WTC11 (cell line): ENCODE data around the gene COG8. TPM values are rescaled to one million over a fixed set of nuclear protein-coding genes. Genes with fewer than 3 reads are reported as not detected.

ENCODE experiments used
- ATAC-seq: fragments of 200-7000 bp; cut with Tn5 transposase; 2 replicates; pipeline ENCODE4 v1.10.0; 2021; ENCODE audit warnings: mild to moderate bottlenecking, moderate library complexity
- CTCF ChIA-PET: fragments of 300-600 bp; sonication (Branson Sonifier 250); formaldehyde crosslinking; loops from one replicate; lab custom pipeline; 2021; ENCODE audit warnings: antibody characterized with exemption; lab: Charles Lee
- POLR2A ChIA-PET: fragments of 350-600 bp; sonication (Branson Sonifier 250); formaldehyde crosslinking; loops from one replicate; lab custom pipeline; 2021; ENCODE audit warnings: antibody characterized with exemption; lab: Charles Lee
- DNase-seq: peaks from one replicate; pipeline ENCODE4 v3.0.0; 2021; ENCODE audit warnings: low spot score
- H3K27ac Mint-ChIP-seq: 2 replicates; pipeline ENCODE4 v1.8.0; 2021; ENCODE audit warnings: mixed read lengths
- H3K27me3 Mint-ChIP-seq: 2 replicates; pipeline ENCODE4 v1.8.0; 2021; ENCODE audit warnings: low read depth, mild to moderate bottlenecking, moderate library complexity, mixed read lengths
- H3K36me3 Mint-ChIP-seq: 2 replicates; pipeline ENCODE4 v1.8.0; 2021; ENCODE audit warnings: mixed read lengths
- H3K4me1 Mint-ChIP-seq: 2 replicates; pipeline ENCODE4 v1.8.0; 2022; ENCODE audit warnings: mixed read lengths
- H3K4me3 Mint-ChIP-seq: 2 replicates; pipeline ENCODE4 v1.8.0; 2021; ENCODE audit warnings: mild to moderate bottlenecking, moderate library complexity, mixed read lengths
- H3K9me3 Mint-ChIP-seq: 2 replicates; pipeline ENCODE4 v1.8.0; 2021; ENCODE audit warnings: mixed read lengths
- EMX1 ChIP-seq: fragments of 250-450 bp; sonication (Bioruptor Pico); IDR thresholded peaks from 2 replicates; pipeline ENCODE4 v1.8.0; 2021; ENCODE audit warnings: mild to moderate bottlenecking
- FOXJ3 ChIP-seq: sonication (generic); formaldehyde crosslinking; IDR thresholded peaks from 2 replicates; pipeline ENCODE4 v1.9.0; 2021; ENCODE audit warnings: missing genetic modification reagents, mild to moderate bottlenecking, borderline replicate concordance
- GABPB1 ChIP-seq: sonication (generic); formaldehyde crosslinking; IDR thresholded peaks from 2 replicates; pipeline ENCODE4 v1.8.1; 2023; ENCODE audit warnings: mild to moderate bottlenecking, missing genetic modification reagents
- HMGA2 ChIP-seq: fragments of 250-450 bp; sonication (Bioruptor Pico); IDR thresholded peaks from 2 replicates; pipeline ENCODE4 v1.4.0; 2021; ENCODE audit warnings: mild to moderate bottlenecking, moderate library complexity
- JAZF1 ChIP-seq: fragments of 250-450 bp; sonication (Bioruptor Pico); IDR thresholded peaks from 2 replicates; pipeline ENCODE4 v1.9.0; 2021; ENCODE audit warnings: moderate library complexity, mild to moderate bottlenecking, inconsistent platforms
- MYBL2 ChIP-seq: sonication (generic); formaldehyde crosslinking; IDR thresholded peaks from 2 replicates; pipeline ENCODE4 v1.8.1; 2023; ENCODE audit warnings: mild to moderate bottlenecking, moderate library complexity, missing genetic modification reagents
- NFATC4 ChIP-seq: fragments of 250-450 bp; sonication (Bioruptor Pico); IDR thresholded peaks from 2 replicates; pipeline ENCODE4 v1.9.0; 2021; ENCODE audit warnings: mild to moderate bottlenecking
- NFYB ChIP-seq: sonication (generic); formaldehyde crosslinking; conservative IDR thresholded peaks from 2 replicates; pipeline ENCODE4 v1.8.0; 2022; ENCODE audit warnings: low read depth, missing genetic modification reagents
- PRRX2 ChIP-seq: fragments of 250-450 bp; sonication (Bioruptor Pico); IDR thresholded peaks from 2 replicates; pipeline ENCODE4 v1.8.0; 2021; ENCODE audit warnings: mild to moderate bottlenecking
- SMAD3 ChIP-seq: sonication (generic); formaldehyde crosslinking; IDR thresholded peaks from 2 replicates; pipeline ENCODE4 v1.8.0; 2022; ENCODE audit warnings: missing genetic modification reagents, mild to moderate bottlenecking, borderline replicate concordance
- SOX15 ChIP-seq: fragments of 250-450 bp; sonication (Bioruptor Pico); IDR thresholded peaks from 2 replicates; pipeline ENCODE4 v1.9.0; 2021; ENCODE audit warnings: mild to moderate bottlenecking
- SP1 ChIP-seq: sonication (generic); formaldehyde crosslinking; conservative IDR thresholded peaks from 2 replicates; pipeline ENCODE4 v1.8.1; 2022; ENCODE audit warnings: missing genetic modification reagents
- ZNF121 ChIP-seq: sonication (generic); formaldehyde crosslinking; IDR thresholded peaks from 2 replicates; pipeline ENCODE4 v1.8.0; 2023; ENCODE audit warnings: missing genetic modification reagents
- ZNF396 ChIP-seq: fragments of 250-450 bp; sonication (Bioruptor Pico); IDR thresholded peaks from 2 replicates; pipeline ENCODE4 v1.8.0; 2021; ENCODE audit warnings: mild to moderate bottlenecking, moderate library complexity, borderline replicate concordance
- ZNF416 ChIP-seq: fragments of 250-450 bp; sonication (Bioruptor Pico); IDR thresholded peaks from 2 replicates; pipeline ENCODE4 v1.9.0; 2021; ENCODE audit warnings: mild to moderate bottlenecking, inconsistent platforms
- ZNF671 ChIP-seq: fragments of 250-450 bp; sonication (Bioruptor Pico); IDR thresholded peaks from 2 replicates; pipeline ENCODE4 v1.8.0; 2021; ENCODE audit warnings: mild to moderate bottlenecking
- total RNA-seq: library from RNA; stranded (reverse); gene quantifications from 3 replicates; pipeline ENCODE4 v1.2.3, GENCODE V29; 2021
- TF ChIP-seq, protein P1 (sequence below): sonication (generic); formaldehyde crosslinking; IDR thresholded peaks from 2 replicates; pipeline ENCODE4 v1.8.1; 2022; ENCODE audit warnings: missing genetic modification reagents, borderline replicate concordance
- TF ChIP-seq, protein P2 (sequence below): sonication (generic); formaldehyde crosslinking; IDR thresholded peaks from 2 replicates; pipeline ENCODE4 v1.8.0; 2023; ENCODE audit warnings: missing genetic modification reagents
- TF ChIP-seq, protein P3 (sequence below): fragments of 250-450 bp; sonication (Bioruptor Pico); IDR thresholded peaks from 2 replicates; pipeline ENCODE4 v1.8.0; 2021; ENCODE audit warnings: mild to moderate bottlenecking
- TF ChIP-seq, protein P4 (sequence below): sonication (generic); formaldehyde crosslinking; IDR thresholded peaks from 2 replicates; pipeline ENCODE4 v1.8.0; 2022; ENCODE audit warnings: missing genetic modification reagents
- TF ChIP-seq, protein P5 (sequence below): sonication (generic); formaldehyde crosslinking; conservative IDR thresholded peaks from 2 replicates; pipeline ENCODE4 v1.8.1; 2022; ENCODE audit warnings: mild to moderate bottlenecking, missing genetic modification reagents
- TF ChIP-seq, protein P6 (sequence below): fragments of 250-450 bp; sonication (Bioruptor Pico); conservative IDR thresholded peaks from 2 replicates; pipeline ENCODE4 v1.9.0; 2021; ENCODE audit warnings: mild to moderate bottlenecking
- TF ChIP-seq, protein P7 (sequence below): sonication (generic); formaldehyde crosslinking; IDR thresholded peaks from 2 replicates; pipeline ENCODE4 v1.8.1; 2022; ENCODE audit warnings: low read depth, missing genetic modification reagents, borderline replicate concordance
- TF ChIP-seq, protein P8 (sequence below): sonication (generic); formaldehyde crosslinking; IDR thresholded peaks from 2 replicates; pipeline ENCODE4 v1.8.1; 2023; ENCODE audit warnings: mild to moderate bottlenecking, missing genetic modification reagents

Gene COG8
- total RNA-seq, 1 experiment from 2014 or later = 56.5 TPM

DNA sequence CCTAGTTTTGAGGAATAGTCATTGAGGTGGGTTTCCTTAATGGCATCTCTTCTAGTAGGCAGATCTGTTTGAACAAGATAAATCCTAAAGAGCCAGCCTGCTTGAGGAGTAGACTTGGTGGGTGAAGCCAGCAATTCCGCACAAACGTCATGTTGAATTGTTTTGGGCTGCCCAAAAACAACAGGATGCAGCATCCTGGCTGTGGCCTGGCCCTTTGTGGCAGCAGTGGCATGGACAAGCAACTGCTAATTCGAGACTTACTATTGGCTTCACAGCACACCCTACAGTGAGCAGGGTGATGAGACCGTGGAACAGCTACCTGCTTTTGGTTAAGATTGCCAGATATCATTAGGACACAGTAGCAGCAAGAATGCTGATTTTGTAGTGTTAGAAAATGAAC lies 37.5 kb downstream of the COG8 start:
- TF ChIP-seq MYBL2 (CRISPR knock-in tag) (no peak), FOXJ3 (CRISPR knock-in tag) (no peak), ZNF121 (CRISPR knock-in tag) (no peak), EMX1 (CRISPR knock-in tag) (no peak), SP1 (no peak)
- TF ChIP-seq, protein P1, sequence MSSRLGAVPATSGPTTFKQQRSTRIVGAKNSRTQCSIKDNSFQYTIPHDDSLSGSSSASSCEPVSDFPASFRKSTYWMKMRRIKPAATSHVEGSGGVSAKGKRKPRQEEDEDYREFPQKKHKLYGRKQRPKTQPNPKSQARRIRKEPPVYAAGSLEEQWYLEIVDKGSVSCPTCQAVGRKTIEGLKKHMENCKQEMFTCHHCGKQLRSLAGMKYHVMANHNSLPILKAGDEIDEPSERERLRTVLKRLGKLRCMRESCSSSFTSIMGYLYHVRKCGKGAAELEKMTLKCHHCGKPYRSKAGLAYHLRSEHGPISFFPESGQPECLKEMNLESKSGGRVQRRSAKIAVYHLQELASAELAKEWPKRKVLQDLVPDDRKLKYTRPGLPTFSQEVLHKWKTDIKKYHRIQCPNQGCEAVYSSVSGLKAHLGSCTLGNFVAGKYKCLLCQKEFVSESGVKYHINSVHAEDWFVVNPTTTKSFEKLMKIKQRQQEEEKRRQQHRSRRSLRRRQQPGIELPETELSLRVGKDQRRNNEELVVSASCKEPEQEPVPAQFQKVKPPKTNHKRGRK = no peak
- TF ChIP-seq, protein P2, sequence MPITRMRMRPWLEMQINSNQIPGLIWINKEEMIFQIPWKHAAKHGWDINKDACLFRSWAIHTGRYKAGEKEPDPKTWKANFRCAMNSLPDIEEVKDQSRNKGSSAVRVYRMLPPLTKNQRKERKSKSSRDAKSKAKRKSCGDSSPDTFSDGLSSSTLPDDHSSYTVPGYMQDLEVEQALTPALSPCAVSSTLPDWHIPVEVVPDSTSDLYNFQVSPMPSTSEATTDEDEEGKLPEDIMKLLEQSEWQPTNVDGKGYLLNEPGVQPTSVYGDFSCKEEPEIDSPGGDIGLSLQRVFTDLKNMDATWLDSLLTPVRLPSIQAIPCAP = no peak
- TF ChIP-seq, all 79 proteins: peak for 0
- Mint-ChIP-seq H3K27ac (no peak overlapping the region), H3K4me1 (no peaks in the 10 kb centered on the region), H3K27me3 (no peaks in the 10 kb centered on the region), H3K4me3 (no peak overlapping the region), H3K36me3 (peaks cover 14% of the 10 kb centered on the region), H3K9me3 (no peaks in the 10 kb centered on the region)
- ChIA-PET POLR2A (interaction anchor here (0.6 to 0.7 kb wide), 2 partner anchors 22 to 208 kb away, joined by 3 read pairs; no protein-coding TSS in a partner anchor), CTCF (interaction anchor here (1.4 kb wide), 1 partner anchor 455 kb away, joined by 3 read pairs; no protein-coding TSS in a partner anchor)
- DNase-seq (no peak), ATAC-seq (no peak)

DNA sequence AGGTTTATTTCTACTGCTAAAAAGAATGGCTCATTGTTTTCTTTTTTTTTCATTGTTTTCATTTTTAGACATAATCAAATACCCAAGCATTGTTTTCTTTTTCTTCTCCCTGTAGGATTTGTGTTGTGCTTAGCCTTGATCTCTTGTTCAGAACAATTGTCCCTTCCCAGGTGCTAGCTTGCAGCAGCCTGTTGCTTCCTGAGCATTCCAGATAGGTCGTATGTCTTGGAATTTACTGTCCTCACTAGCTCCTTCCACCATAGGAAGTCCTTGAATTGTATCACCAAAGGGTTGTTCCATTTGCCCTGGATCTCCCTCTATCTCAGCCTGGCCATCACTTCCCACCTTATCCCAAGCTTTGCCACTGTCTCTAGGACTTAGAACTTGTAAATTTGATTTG lies 38.2 kb downstream of the COG8 start:
- H3K27me3 Mint-ChIP-seq = no peaks in the 10 kb centered on the region
- CTCF ChIA-PET = interaction anchor here (0.6 kb wide), 1 partner anchor 1112 kb away, joined by 3 read pairs; no protein-coding TSS in a partner anchor
- TF ChIP-seq, protein P3, sequence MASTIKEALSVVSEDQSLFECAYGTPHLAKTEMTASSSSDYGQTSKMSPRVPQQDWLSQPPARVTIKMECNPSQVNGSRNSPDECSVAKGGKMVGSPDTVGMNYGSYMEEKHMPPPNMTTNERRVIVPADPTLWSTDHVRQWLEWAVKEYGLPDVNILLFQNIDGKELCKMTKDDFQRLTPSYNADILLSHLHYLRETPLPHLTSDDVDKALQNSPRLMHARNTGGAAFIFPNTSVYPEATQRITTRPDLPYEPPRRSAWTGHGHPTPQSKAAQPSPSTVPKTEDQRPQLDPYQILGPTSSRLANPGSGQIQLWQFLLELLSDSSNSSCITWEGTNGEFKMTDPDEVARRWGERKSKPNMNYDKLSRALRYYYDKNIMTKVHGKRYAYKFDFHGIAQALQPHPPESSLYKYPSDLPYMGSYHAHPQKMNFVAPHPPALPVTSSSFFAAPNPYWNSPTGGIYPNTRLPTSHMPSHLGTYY (CRISPR knock-in tag) = no peak
- TF ChIP-seq NFYB (CRISPR knock-in tag) (no peak), SOX15 (no peak), GABPB1 (CRISPR knock-in tag) (no peak), HMGA2 (CRISPR knock-in tag) (no peak), ZNF416 (no peak), JAZF1 (no peak), PRRX2 (CRISPR knock-in tag) (no peak), SMAD3 (CRISPR knock-in tag) (no peak), ZNF671 (CRISPR knock-in tag) (no peak), ZNF396 (no peak), NFATC4 (CRISPR knock-in tag) (no peak)
- TF ChIP-seq, protein P4, sequence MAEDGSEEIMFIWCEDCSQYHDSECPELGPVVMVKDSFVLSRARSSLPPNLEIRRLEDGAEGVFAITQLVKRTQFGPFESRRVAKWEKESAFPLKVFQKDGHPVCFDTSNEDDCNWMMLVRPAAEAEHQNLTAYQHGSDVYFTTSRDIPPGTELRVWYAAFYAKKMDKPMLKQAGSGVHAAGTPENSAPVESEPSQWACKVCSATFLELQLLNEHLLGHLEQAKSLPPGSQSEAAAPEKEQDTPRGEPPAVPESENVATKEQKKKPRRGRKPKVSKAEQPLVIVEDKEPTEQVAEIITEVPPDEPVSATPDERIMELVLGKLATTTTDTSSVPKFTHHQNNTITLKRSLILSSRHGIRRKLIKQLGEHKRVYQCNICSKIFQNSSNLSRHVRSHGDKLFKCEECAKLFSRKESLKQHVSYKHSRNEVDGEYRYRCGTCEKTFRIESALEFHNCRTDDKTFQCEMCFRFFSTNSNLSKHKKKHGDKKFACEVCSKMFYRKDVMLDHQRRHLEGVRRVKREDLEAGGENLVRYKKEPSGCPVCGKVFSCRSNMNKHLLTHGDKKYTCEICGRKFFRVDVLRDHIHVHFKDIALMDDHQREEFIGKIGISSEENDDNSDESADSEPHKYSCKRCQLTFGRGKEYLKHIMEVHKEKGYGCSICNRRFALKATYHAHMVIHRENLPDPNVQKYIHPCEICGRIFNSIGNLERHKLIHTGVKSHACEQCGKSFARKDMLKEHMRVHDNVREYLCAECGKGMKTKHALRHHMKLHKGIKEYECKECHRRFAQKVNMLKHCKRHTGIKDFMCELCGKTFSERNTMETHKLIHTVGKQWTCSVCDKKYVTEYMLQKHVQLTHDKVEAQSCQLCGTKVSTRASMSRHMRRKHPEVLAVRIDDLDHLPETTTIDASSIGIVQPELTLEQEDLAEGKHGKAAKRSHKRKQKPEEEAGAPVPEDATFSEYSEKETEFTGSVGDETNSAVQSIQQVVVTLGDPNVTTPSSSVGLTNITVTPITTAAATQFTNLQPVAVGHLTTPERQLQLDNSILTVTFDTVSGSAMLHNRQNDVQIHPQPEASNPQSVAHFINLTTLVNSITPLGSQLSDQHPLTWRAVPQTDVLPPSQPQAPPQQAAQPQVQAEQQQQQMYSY (CRISPR knock-in tag) = no peak
- TF ChIP-seq, protein P5, sequence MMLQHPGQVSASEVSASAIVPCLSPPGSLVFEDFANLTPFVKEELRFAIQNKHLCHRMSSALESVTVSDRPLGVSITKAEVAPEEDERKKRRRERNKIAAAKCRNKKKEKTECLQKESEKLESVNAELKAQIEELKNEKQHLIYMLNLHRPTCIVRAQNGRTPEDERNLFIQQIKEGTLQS = no peak
- TF ChIP-seq, protein P6, sequence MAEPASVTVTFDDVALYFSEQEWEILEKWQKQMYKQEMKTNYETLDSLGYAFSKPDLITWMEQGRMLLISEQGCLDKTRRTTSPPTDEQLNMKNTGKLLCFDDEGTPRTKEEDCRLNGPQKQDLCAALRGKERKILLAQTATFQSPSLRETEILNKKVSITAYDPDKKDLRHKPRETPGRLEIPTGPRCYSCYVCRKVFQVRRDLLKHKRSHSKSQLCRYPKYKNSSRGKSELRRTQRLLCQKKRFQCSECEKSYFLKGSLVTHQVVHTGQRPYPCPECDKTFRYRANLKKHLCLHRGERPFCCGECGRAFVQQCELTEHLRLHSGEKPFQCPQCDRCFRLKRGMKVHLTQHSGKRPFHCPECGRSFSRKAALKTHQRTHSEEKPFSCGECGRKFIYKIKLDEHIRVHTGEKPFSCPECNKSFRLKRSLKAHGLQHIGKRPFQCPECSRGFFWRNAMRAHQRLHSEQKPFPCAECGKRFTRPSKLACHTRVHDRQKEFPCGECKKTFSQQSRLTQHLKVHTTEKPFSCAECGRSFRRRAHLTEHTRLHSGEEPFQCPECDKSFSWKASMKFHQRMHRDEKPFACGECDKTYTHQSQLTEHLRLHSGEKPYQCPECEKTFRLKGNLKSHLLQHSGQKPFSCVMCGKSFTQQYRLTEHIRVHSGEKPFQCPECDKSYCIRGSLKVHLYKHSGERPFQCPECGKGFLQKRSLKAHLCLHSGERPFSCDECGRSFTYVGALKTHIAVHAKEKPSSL = no peak
- TF ChIP-seq, protein P7, sequence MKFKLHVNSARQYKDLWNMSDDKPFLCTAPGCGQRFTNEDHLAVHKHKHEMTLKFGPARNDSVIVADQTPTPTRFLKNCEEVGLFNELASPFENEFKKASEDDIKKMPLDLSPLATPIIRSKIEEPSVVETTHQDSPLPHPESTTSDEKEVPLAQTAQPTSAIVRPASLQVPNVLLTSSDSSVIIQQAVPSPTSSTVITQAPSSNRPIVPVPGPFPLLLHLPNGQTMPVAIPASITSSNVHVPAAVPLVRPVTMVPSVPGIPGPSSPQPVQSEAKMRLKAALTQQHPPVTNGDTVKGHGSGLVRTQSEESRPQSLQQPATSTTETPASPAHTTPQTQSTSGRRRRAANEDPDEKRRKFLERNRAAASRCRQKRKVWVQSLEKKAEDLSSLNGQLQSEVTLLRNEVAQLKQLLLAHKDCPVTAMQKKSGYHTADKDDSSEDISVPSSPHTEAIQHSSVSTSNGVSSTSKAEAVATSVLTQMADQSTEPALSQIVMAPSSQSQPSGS (CRISPR knock-in tag) = no peak
- TF ChIP-seq, protein P8, sequence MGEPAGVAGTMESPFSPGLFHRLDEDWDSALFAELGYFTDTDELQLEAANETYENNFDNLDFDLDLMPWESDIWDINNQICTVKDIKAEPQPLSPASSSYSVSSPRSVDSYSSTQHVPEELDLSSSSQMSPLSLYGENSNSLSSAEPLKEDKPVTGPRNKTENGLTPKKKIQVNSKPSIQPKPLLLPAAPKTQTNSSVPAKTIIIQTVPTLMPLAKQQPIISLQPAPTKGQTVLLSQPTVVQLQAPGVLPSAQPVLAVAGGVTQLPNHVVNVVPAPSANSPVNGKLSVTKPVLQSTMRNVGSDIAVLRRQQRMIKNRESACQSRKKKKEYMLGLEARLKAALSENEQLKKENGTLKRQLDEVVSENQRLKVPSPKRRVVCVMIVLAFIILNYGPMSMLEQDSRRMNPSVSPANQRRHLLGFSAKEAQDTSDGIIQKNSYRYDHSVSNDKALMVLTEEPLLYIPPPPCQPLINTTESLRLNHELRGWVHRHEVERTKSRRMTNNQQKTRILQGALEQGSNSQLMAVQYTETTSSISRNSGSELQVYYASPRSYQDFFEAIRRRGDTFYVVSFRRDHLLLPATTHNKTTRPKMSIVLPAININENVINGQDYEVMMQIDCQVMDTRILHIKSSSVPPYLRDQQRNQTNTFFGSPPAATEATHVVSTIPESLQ (CRISPR knock-in tag) = no peak

More for the DNA sequence above, 38.2 kb downstream of the COG8 start:
- ATAC-seq = no peak
- Mint-ChIP-seq H3K9me3 (no peaks in the 10 kb centered on the region), H3K4me1 (no peaks in the 10 kb centered on the region), H3K36me3 (peaks cover 15% of the 10 kb centered on the region), H3K27ac (no peak overlapping the region), H3K4me3 (no peak overlapping the region)
- POLR2A ChIA-PET = interaction anchor here (0.7 kb wide), 1 partner anchor 207 kb away, joined by 3 read pairs; no protein-coding TSS in a partner anchor
- no peak for DNase-seq
